Measurements from ENCODE around the gene SSTR3. TPM values are rescaled to one million over a fixed set of nuclear protein-coding genes. Genes with fewer than 3 reads are reported as not detected.

SSTR3 gene
- total RNA-seq, 1 donor, result not detected

DNA sequence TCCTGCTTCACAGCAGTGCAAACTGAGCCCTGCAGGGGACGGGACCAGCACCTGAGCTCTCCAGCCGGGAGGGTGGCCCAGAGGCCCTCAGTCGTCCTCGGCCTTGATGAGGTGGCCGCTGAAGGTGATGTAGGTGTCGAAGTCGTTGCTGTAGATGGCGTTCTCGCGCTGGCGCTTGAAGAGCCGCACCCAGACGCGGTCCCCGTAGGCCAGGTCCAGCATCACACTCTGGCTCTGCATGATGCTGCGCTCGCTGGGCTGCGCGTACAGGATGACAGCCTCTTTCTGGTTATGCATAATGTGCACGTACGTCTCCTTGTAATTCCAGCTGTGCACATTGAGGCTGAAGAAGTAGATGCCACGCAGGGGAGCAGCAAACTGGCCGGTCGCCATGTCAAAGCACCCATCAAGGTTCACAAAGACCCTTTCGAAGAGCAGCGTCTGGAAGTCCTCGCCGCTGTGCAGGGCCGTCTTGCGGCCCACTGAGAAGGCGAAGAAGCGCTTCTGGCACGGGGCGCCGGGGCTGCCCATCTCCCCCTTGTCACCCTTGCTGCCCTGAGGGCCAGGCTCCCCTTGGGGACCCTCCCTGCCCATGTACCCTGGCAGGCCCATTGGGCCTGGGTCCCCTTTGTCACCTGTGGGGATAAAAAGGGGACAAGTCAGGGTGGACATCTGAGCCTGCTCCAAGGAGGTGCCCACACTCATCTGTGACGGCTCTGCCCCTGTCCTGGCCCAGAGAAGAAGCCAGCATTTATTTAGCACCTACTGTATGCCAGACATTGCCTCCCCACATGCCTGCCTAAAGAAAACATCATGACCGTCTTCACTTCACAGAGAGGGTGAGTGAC lies 30.0 kb downstream of the SSTR3 start:
- no peak for DNase-seq (ENCODE audit: low read depth)
- no peak overlapping the region for H3K4me3 ChIP-seq (ENCODE audit: low read depth, low read length)
- TF ChIP-seq CTCF (IDR thresholded peaks at IDR 0.05; ENCODE audit: insufficient read depth, low read depth, low read length), result no peak

DNA sequence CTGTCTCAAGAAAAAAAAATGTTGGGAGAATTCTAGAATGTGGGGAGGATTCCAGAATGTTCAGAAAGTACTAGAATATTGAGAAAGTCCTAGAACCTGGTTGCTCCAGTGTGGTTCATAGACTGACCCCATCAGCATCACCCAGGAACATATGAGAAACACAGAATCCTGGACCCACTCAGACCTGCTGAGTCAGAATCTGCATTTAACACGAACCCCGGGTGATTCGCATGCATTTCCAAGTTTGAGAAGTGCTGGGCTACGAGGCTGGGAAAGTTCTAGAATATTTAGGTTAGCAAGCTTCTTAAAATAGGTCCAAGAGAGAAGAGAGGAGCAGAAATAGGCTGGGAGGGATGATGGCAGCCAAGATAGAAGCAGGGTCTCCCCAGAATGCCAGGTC lies 30.6 kb downstream of the SSTR3 start:
- DNase-seq (ENCODE audit: low read depth), result no peak
- no peak overlapping the region for H3K4me3 ChIP-seq (ENCODE audit: low read depth, low read length)
- TF ChIP-seq CTCF (IDR thresholded peaks at IDR 0.05; ENCODE audit: insufficient read depth, low read depth, low read length), result no peak

- TF ChIP-seq CTCF (IDR thresholded peaks at IDR 0.05; ENCODE audit: insufficient read depth, low read depth, low read length), result no peak
- H3K4me3 ChIP-seq (ENCODE audit: low read depth, low read length), result no peak overlapping the region
- DNase-seq (ENCODE audit: low read depth), result no peak
Observed at GRCh38 chr22:37180531-37181231, 31.6 kb downstream of the SSTR3 start.

- DNase-seq (ENCODE audit: low read depth), result no peak
- no peak for TF ChIP-seq CTCF (IDR thresholded peaks at IDR 0.05; ENCODE audit: insufficient read depth, low read depth, low read length)
- H3K4me3 ChIP-seq (ENCODE audit: low read depth, low read length), result no peak overlapping the region
Observed at GRCh38 chr22:37179622-37180420, 32.5 kb downstream of the SSTR3 start.

DNA sequence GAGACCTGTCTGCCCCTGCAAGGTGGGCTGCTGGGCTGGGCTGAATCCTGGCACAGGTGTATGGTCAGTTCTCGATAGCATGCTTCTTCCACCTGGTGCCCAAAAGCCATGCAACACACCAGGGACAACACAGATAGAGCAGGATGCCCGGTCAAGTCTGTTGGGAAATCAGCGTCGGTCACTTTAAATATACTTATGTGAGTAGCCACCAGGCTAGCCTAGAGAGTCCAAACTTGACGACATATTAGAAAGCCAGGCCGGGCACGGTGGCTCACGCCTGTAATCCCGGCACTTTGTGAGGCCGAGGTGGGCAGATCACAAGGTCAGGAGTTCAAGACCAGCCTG lies 33.2 kb downstream of the SSTR3 start:
- no peak overlapping the region for H3K4me3 ChIP-seq (ENCODE audit: low read depth, low read length)
- no peak for TF ChIP-seq CTCF (IDR thresholded peaks at IDR 0.05; ENCODE audit: insufficient read depth, low read depth, low read length)
- no peak for DNase-seq (ENCODE audit: low read depth)

GRCh38 chr22:37178350-37179125 lies 33.7 kb downstream of the SSTR3 start:
- DNase-seq (ENCODE audit: low read depth), result peak; percentile 67
- no peak for TF ChIP-seq CTCF (IDR thresholded peaks at IDR 0.05; ENCODE audit: insufficient read depth, low read depth, low read length)

More at GRCh38 chr22:37178350-37179125, 33.7 kb downstream of the SSTR3 start:
- H3K4me3 ChIP-seq (ENCODE audit: low read depth, low read length), result no peak overlapping the region

All from fibroblast of villous mesenchyme (primary cell).